HepG2 (cell line): Measurements from ENCODE around the gene UBXN2A. TPM values are rescaled to one million over a fixed set of nuclear protein-coding genes. Genes with fewer than 3 reads are reported as not detected.

ENCODE experiments used
- E2F5 ChIP-seq: sonication (generic); formaldehyde crosslinking; conservative IDR thresholded peaks from 2 replicates; pipeline ENCODE4 v1.4.0; 2020; ENCODE audit warnings: missing genetic modification reagents
- EZH2 ChIP-seq: conservative IDR thresholded peaks from 2 replicates; pipeline ENCODE4 v1.6.1; 2012; ENCODE audit warnings: mild to moderate bottlenecking, low read depth, low read length, moderate library complexity
- GMEB2 ChIP-seq: IDR thresholded peaks from 2 replicates; pipeline ENCODE4 v1.6.1; 2016; ENCODE audit warnings: missing biosample characterization, missing genetic modification reagents, low read depth
- HIVEP1 ChIP-seq: sonication (generic); formaldehyde crosslinking; IDR thresholded peaks from 2 replicates; pipeline ENCODE4 v1.4.0; 2020; ENCODE audit warnings: mild to moderate bottlenecking, missing genetic modification reagents
- PAXIP1 ChIP-seq: sonication (generic); formaldehyde crosslinking; conservative IDR thresholded peaks from 2 replicates; pipeline ENCODE4 v1.4.0; 2020; ENCODE audit warnings: mild to moderate bottlenecking, missing genetic modification reagents, moderate library complexity
- PPARG ChIP-seq: conservative IDR thresholded peaks from 2 replicates; pipeline ENCODE4 v1.6.1; 2016; ENCODE audit warnings: missing biosample characterization, missing genetic modification reagents
- SOX13 ChIP-seq, 3 experiments: fragments of 450-650 bp in 1 of 3; sonication (generic) in 1 of 3; formaldehyde crosslinking in 1 of 3; IDR thresholded peaks in 2 of 3; conservative IDR thresholded peaks in 1 of 3; 2 replicates each; pipeline versions ENCODE4 v1.5.0 to v1.6.1; 2016 to 2020; ENCODE audit warnings: antibody characterized with exemption in 1 of 3, mild to moderate bottlenecking in 1 of 3, missing compliant biosample characterization in 1 of 3, missing genetic modification reagents in 1 of 3, moderate library complexity in 1 of 3
- TBP ChIP-seq: sonication (generic); formaldehyde crosslinking; IDR thresholded peaks from 2 replicates; pipeline ENCODE4 v1.5.0; 2020; ENCODE audit warnings: missing genetic modification reagents
- ZNF143 ChIP-seq: sonication (generic); formaldehyde crosslinking; IDR thresholded peaks from 2 replicates; pipeline ENCODE4 v1.4.0; 2020; ENCODE audit warnings: missing genetic modification reagents
- ZNF232 ChIP-seq: sonication (generic); formaldehyde crosslinking; IDR thresholded peaks from 2 replicates; pipeline ENCODE4 v1.4.0; 2020; ENCODE audit warnings: missing genetic modification reagents, borderline replicate concordance
- ZNF318 ChIP-seq: sonication (generic); formaldehyde crosslinking; IDR thresholded peaks from 2 replicates; pipeline ENCODE4 v1.4.0; 2020; ENCODE audit warnings: mild to moderate bottlenecking, missing genetic modification reagents
- ZNF546 ChIP-seq: sonication (generic); formaldehyde crosslinking; conservative IDR thresholded peaks from 2 replicates; pipeline ENCODE4 v1.8.1; 2023; ENCODE audit warnings: mild to moderate bottlenecking, missing genetic modification reagents
- ZNF550 ChIP-seq: sonication (generic); formaldehyde crosslinking; IDR thresholded peaks from 2 replicates; pipeline ENCODE4 v1.4.0; 2020; ENCODE audit warnings: mild to moderate bottlenecking, missing genetic modification reagents, borderline replicate concordance
- polyA plus RNA-seq, 8 experiments: library from polyadenylated mRNA; depleted of rRNA in 3 of 8; stranded (reverse) in 7 of 8; unstranded in 1 of 8; fragments of >200 nt; fragmentation: Illumina TruSeq in 4 of 8; extraction: Trizol in 4 of 8; gene quantifications; 2 replicates each; pipeline versions ENCODE4 v1.2.1 to v1.2.3, GENCODE V29; 2011 to 2016; ENCODE audit warnings: low read depth in 4 of 8, missing spikeins in 1 of 8, mixed read lengths in 1 of 8; ENCODE audit not compliant: insufficient read depth in 1 of 8
- total RNA-seq, 5 experiments: library from RNA; depleted of rRNA; stranded (reverse); fragments of >200 nt; fragmentation: Illumina TruSeq; extraction: Trizol; gene quantifications; 2 replicates each; pipeline ENCODE4 v1.2.3, GENCODE V29; 2016; ENCODE audit warnings: low read depth in 1 of 5

UBXN2A gene
- total and polyA plus RNA-seq, 2 of the 13 experiments (the other 11 are each of a cell fraction or from before 2014, with no cell fraction given), result 8.3 to 20.9 TPM

- TF ChIP-seq E2F5, result no peak
- no peak for TF ChIP-seq ZNF318
- no peak for TF ChIP-seq GMEB2 (CRISPR knock-in tag)
- no peak for TF ChIP-seq PAXIP1
- TF ChIP-seq PPARG (CRISPR knock-in tag), result no peak
- no peak for TF ChIP-seq ZNF546 (CRISPR knock-in tag)
- peak; percentile 72 for TF ChIP-seq ZNF232 (CRISPR knock-in tag)
- no peak; the same call in 1 of the 2 replicates for TF ChIP-seq HIVEP1 (CRISPR knock-in tag)
- TF ChIP-seq ZNF550 (CRISPR knock-in tag), result no peak
- TF ChIP-seq SOX13 (IDR thresholded peaks at IDR 0.05), result no peak
- peak in 1 of 2 experiments; percentile 8; a peak in 1 of 4 replicates for TF ChIP-seq SOX13 (CRISPR knock-in tag; conservative IDR thresholded peaks at IDR 0.05 in 1 of 2, IDR thresholded peaks at IDR 0.05 in 1 of 2)
- TF ChIP-seq TBP (CRISPR knock-in tag), result no peak
- no peak for TF ChIP-seq EZH2
- TF ChIP-seq ZNF143 (CRISPR knock-in tag), result no peak
Observed at GRCh38 chr2:23940718-23941620, 706 bp downstream of the UBXN2A start (continued).
